OCI-LY3 (cell line): Measurements from ENCODE around the gene ZYG11B.

ENCODE experiments used
- EZH2phosphoT487 ChIP-seq: fragments of 200-600 bp; shearing (Covaris generic); IDR thresholded peaks from 2 replicates; pipeline ENCODE4 v1.6.1; 2018; ENCODE audit warnings: antibody characterized with exemption, mixed run types, low read depth
- TF ChIP-seq, protein P1 (sequence below): fragments of 200-600, 300-600 bp; sonication (generic); IDR thresholded peaks from 2 replicates; pipeline ENCODE4 v1.5.1; 2014; ENCODE audit warnings: antibody characterized with exemption, low read length, low read depth

DNA sequence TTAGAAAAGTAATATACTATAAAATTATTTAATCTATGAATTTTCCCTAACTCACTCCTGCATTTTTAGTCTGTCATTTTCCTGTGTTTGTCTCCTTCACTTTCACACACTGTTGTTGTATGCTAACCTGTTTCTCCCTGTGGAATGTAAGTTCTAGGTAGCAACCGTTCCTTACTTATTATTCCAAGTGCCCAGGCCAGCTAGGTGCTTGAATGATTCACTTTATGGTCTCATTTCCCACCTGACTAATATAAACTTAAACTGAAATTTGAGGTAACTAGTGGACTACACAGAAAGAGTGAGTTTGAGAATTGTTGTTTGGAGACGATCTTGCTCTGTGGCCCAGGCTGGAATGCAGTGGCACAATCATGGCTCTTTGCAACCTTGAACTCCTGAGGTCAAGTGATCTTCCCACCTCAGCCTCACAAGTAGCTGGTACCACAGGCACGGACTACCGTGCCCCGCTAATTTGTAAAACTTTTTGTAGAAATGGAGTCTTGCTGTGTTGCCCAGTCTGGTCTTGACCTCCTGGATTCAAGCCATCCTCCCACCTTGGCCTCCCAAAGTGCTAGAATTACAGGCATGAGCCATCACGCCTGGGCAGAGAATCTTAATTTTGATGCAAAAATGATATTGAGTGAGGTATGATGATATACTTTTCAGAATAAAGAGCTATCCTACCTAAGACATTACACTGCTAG lies 1.9 kb downstream of the ZYG11B start:
- TF ChIP-seq, protein P1, sequence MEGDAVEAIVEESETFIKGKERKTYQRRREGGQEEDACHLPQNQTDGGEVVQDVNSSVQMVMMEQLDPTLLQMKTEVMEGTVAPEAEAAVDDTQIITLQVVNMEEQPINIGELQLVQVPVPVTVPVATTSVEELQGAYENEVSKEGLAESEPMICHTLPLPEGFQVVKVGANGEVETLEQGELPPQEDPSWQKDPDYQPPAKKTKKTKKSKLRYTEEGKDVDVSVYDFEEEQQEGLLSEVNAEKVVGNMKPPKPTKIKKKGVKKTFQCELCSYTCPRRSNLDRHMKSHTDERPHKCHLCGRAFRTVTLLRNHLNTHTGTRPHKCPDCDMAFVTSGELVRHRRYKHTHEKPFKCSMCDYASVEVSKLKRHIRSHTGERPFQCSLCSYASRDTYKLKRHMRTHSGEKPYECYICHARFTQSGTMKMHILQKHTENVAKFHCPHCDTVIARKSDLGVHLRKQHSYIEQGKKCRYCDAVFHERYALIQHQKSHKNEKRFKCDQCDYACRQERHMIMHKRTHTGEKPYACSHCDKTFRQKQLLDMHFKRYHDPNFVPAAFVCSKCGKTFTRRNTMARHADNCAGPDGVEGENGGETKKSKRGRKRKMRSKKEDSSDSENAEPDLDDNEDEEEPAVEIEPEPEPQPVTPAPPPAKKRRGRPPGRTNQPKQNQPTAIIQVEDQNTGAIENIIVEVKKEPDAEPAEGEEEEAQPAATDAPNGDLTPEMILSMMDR: no peak
- TF ChIP-seq EZH2phosphoT487: no peak
